Astrocyte (in vitro differentiated cells and primary cell): ENCODE data around the gene PACSIN3. TPM values are rescaled to one million over a fixed set of nuclear protein-coding genes. Genes with fewer than 3 reads are reported as not detected.

ENCODE experiments used
- DNase-seq: peaks from one replicate; pipeline ENCODE4 v3.0.0-alpha.2; 2010; ENCODE audit warnings: low read depth
- FAIRE-seq: peaks from 2 replicates; lab custom pipeline; 2011; peaks lifted over from hg19 to GRCh38; lab: Jason Lieb, UNC
- H2AFZ ChIP-seq: 2 replicates; pipeline ENCODE4 v1.6.0; 2012; ENCODE audit warnings: low read depth, low read length, inconsistent platforms
- H3K27ac ChIP-seq: 2 replicates; pipeline ENCODE4 v1.5.1; 2011; ENCODE audit warnings: low read depth, low read length, inconsistent platforms
- H3K27me3 ChIP-seq: 2 replicates; pipeline ENCODE4 v1.6.0; 2011; ENCODE audit warnings: low read length, inconsistent platforms; ENCODE audit not compliant: insufficient read depth
- H3K36me3 ChIP-seq: 2 replicates; pipeline ENCODE4 v1.5.1; 2011; ENCODE audit warnings: low read length, inconsistent platforms; ENCODE audit not compliant: insufficient read depth
- H3K4me1 ChIP-seq: 2 replicates; pipeline ENCODE4 v1.5.1; 2011; ENCODE audit warnings: low read length, inconsistent platforms; ENCODE audit not compliant: insufficient read depth
- H3K4me2 ChIP-seq: 2 replicates; pipeline ENCODE4 v1.6.0; 2012; ENCODE audit warnings: low read length, inconsistent platforms
- H3K4me3 ChIP-seq: 2 replicates; pipeline ENCODE4 v1.5.1; 2011; ENCODE audit warnings: low read depth, mild to moderate bottlenecking, low read length, inconsistent platforms; ENCODE audit not compliant: insufficient read depth
- H3K79me2 ChIP-seq: 2 replicates; pipeline ENCODE4 v1.6.0; 2012; ENCODE audit warnings: mild to moderate bottlenecking, low read length, inconsistent platforms; ENCODE audit not compliant: insufficient read depth
- H3K9ac ChIP-seq: 2 replicates; pipeline ENCODE4 v1.6.0; 2012; ENCODE audit warnings: mild to moderate bottlenecking, low read length, inconsistent platforms
- H3K9me3 ChIP-seq: 2 replicates; pipeline ENCODE4 v1.5.1; 2012; ENCODE audit warnings: low read depth, mild to moderate bottlenecking, low read length, inconsistent platforms; ENCODE audit not compliant: insufficient read depth
- H4K20me1 ChIP-seq: 2 replicates; pipeline ENCODE4 v1.6.0; 2012; ENCODE audit warnings: low read length, inconsistent platforms; ENCODE audit not compliant: insufficient read depth
- H3K27ac Mint-ChIP-seq: one replicate; pipeline ENCODE4 v1.8.0; 2021; ENCODE audit warnings: mild to moderate bottlenecking, mixed read lengths; ENCODE audit not compliant: unreplicated experiment
- H3K27me3 Mint-ChIP-seq: one replicate; pipeline ENCODE4 v1.8.0; 2021; ENCODE audit warnings: low read depth, mixed read lengths; ENCODE audit not compliant: unreplicated experiment
- H3K36me3 Mint-ChIP-seq: one replicate; pipeline ENCODE4 v1.8.0; 2021; ENCODE audit warnings: low read depth, mixed read lengths; ENCODE audit not compliant: unreplicated experiment
- H3K4me1 Mint-ChIP-seq: one replicate; pipeline ENCODE4 v1.8.0; 2021; ENCODE audit warnings: low read depth, mixed read lengths; ENCODE audit not compliant: unreplicated experiment
- H3K4me3 Mint-ChIP-seq: one replicate; pipeline ENCODE4 v1.8.0; 2021; ENCODE audit warnings: mild to moderate bottlenecking, moderate library complexity, mixed read lengths; ENCODE audit not compliant: unreplicated experiment
- H3K9me3 Mint-ChIP-seq: one replicate; pipeline ENCODE4 v1.8.0; 2021; ENCODE audit warnings: mild to moderate bottlenecking, mixed read lengths; ENCODE audit not compliant: unreplicated experiment
- EZH2 ChIP-seq: IDR thresholded peaks from 2 replicates; pipeline ENCODE4 v1.6.1; 2012; ENCODE audit warnings: mild to moderate bottlenecking, low read length, inconsistent platforms; ENCODE audit not compliant: insufficient read depth
- total RNA-seq: library from RNA; stranded (reverse); gene quantifications from 2 replicates; pipeline ENCODE4 v1.2.1, GENCODE V29; 2021
- TF ChIP-seq, protein P1 (sequence below): IDR thresholded peaks from 2 replicates; pipeline ENCODE4 v1.5.1; 2011; ENCODE audit warnings: low read depth, mild to moderate bottlenecking, inconsistent platforms, low read length, moderate library complexity; ENCODE audit not compliant: insufficient read depth

PACSIN3 gene
- total RNA-seq, 1 donor from 2014 or later, result 35.6 TPM

DNA sequence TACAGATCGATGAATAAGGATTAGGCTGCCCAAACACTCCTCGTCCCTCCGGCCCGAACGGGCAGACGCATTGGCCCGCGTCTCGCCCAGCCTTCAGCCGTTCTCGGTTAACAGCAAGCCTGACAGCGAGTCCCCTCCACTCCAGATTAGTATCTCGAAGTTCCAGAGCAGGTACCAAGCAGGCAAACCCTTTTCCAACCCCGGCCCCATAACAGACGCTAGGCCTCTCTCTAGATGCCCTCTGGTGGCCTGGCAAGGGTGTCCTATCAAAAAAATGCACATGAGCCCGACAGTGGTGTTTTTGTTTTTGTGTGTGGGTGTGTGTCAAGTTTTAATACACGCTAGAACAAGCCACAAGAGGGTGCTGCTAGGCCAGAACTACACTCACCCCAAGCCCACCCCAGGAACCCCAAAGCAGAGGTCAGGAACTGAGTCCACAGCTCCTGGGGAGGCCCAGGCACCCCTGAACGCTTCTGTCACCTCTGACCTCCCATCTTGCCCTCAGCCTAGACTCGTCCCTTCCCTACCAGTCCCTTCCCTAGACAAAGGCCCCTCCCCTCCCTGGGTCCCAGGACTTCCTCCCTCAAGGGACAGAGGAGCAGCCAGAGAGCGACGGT is 8.9 kb downstream of the PACSIN3 start:
- Histone ChIP-seq H3K9ac (peak overlapping the region; percentile 99), H3K4me2 (peak overlapping the region; percentile 100), H3K36me3 (peaks cover 23% of the 10 kb centered on the region), H2AFZ (peak overlapping the region; percentile 93), H3K9me3 (no peaks in the 10 kb centered on the region), H3K4me3 (peak overlapping the region; percentile 77), H3K4me1 (peaks cover 18% of the 10 kb centered on the region), H3K27me3 (no peaks in the 10 kb centered on the region), H3K27ac (peak overlapping the region; percentile 91), H3K79me2 (peaks cover 45% of the 10 kb centered on the region), H4K20me1 (peaks cover 34% of the 10 kb centered on the region)
- no peak for FAIRE-seq
- H3K4me3 Mint-ChIP-seq, result peak overlapping the region; percentile 94
- H3K9me3 Mint-ChIP-seq, result no peaks in the 10 kb centered on the region
- H3K36me3 Mint-ChIP-seq, result peaks cover 7% of the 10 kb centered on the region
- H3K27me3 Mint-ChIP-seq, result no peaks in the 10 kb centered on the region
- H3K27ac Mint-ChIP-seq, result peak overlapping the region; percentile 98
- peaks cover 7% of the 10 kb centered on the region for H3K4me1 Mint-ChIP-seq
- DNase-seq, result peak; percentile 58
- TF ChIP-seq EZH2, result no peak
- TF ChIP-seq, protein P1, sequence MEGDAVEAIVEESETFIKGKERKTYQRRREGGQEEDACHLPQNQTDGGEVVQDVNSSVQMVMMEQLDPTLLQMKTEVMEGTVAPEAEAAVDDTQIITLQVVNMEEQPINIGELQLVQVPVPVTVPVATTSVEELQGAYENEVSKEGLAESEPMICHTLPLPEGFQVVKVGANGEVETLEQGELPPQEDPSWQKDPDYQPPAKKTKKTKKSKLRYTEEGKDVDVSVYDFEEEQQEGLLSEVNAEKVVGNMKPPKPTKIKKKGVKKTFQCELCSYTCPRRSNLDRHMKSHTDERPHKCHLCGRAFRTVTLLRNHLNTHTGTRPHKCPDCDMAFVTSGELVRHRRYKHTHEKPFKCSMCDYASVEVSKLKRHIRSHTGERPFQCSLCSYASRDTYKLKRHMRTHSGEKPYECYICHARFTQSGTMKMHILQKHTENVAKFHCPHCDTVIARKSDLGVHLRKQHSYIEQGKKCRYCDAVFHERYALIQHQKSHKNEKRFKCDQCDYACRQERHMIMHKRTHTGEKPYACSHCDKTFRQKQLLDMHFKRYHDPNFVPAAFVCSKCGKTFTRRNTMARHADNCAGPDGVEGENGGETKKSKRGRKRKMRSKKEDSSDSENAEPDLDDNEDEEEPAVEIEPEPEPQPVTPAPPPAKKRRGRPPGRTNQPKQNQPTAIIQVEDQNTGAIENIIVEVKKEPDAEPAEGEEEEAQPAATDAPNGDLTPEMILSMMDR, result peak; percentile 63

DNA sequence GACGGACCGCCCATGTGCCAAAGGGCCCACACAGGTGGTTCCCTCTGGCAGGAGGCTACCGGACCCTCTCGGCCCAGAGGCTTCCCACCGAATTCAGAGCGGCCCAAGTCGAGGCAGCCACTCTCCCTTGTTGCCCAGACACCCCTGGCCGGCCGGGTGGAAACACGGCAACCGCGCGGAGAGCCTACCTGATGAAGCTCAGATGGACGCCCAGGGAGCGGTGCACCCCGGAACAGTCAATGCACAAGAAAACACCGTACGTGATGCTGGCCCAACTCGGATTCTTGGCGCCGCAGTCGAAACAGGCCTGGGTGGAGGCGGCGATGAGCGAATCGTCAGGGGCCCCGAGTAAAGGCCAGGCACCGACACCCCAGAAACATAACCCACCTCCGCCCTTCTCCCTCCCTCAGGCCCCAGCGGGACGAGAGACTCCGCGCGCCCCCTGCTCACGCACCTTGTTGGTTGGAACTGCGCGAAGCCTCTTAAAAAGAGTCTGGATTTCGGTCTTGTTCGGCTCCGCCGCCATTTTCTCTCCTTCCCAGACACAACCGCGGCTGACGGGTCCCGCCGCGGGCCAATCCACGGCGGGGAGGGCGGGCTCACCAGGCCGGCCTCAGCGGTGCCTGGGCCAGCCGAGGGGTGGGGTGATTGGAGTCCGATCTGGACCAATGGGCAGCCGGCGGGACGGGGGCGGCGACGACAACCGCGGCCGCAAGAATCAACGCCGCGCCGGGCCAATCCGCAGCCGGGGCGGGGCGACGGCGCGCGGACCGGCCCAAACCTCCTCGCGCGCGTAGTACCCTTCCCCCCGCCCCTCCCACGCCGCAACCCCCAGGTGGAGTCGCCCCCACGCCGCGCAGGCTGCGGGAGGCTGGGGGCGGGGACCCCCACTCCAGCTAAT is 9.7 kb downstream of the PACSIN3 start, which contains the start of gene ARFGAP2:
Gene ARFGAP2, minus strand, starts transcription at position 552 of the 901 bp plus-strand sequence. Its CDS starts 26 bp downstream, at position 526.
- no peaks in the 10 kb centered on the region for H3K9me3 ChIP-seq
- H3K4me3 ChIP-seq, result peak within 1 kb of the TSS; percentile 92
- TF ChIP-seq EZH2, result no peak
- TF ChIP-seq, protein P1, result no peak
- peaks cover 30% of the 10 kb centered on the region for H3K36me3 ChIP-seq
- peak within 1 kb of the TSS; percentile 95 for H3K27ac ChIP-seq
- DNase-seq (peak; percentile 86), FAIRE-seq (no peak)
- H3K4me2 ChIP-seq, result peak within 1 kb of the TSS; percentile 100
- no peaks in the 10 kb centered on the region for H3K27me3 ChIP-seq
- H3K9me3 Mint-ChIP-seq, result no peaks in the 10 kb centered on the region
- no peaks in the 10 kb centered on the region for H3K27me3 Mint-ChIP-seq
- peak within 1 kb of the TSS; percentile 93 for H2AFZ ChIP-seq
- H3K4me1 Mint-ChIP-seq, result peaks cover 7% of the 10 kb centered on the region
- peaks cover 18% of the 10 kb centered on the region for H3K4me1 ChIP-seq
- peak within 1 kb of the TSS; percentile 98 for H3K4me3 Mint-ChIP-seq
- H3K79me2 ChIP-seq, result peaks cover 53% of the 10 kb centered on the region
- H4K20me1 ChIP-seq, result peaks cover 41% of the 10 kb centered on the region
- peaks cover 7% of the 10 kb centered on the region for H3K36me3 Mint-ChIP-seq
- H3K27ac Mint-ChIP-seq, result peak within 1 kb of the TSS; percentile 98
- peak within 1 kb of the TSS; percentile 99 for H3K9ac ChIP-seq
